HCT116 (cell line): Measurements from ENCODE around the gene DTX1. TPM values are rescaled to one million over a fixed set of nuclear protein-coding genes. Genes with fewer than 3 reads are reported as not detected.

Experiments
- ATAC-seq: fragments of 200-7000 bp; cut with Tn5 transposase; 2 replicates; pipeline ENCODE4 v1.9.1; 2020; ENCODE audit warnings: mild to moderate bottlenecking, moderate library complexity
- BruUV-seq: library from RNA; stranded (reverse); fragments of 400-500 nt; replicated peaks from 2 replicates; lab custom pipeline; 2021; lab: Mats Ljungman, UMichigan
- CTCF ChIA-PET: fragments of 300-600 bp; sonication (Branson Sonifier 250); formaldehyde crosslinking; loops from one replicate; lab custom pipeline; 2021; ENCODE audit warnings: antibody characterized with exemption; lab: Charles Lee
- POLR2A ChIA-PET: fragments of 300-600, 350-600 bp; sonication (Branson Sonifier 250); formaldehyde crosslinking; loops from one replicate; lab custom pipeline; 2021; ENCODE audit warnings: antibody characterized with exemption; lab: Charles Lee
- RAD21 ChIA-PET, 2 experiments: fragments of 300-600 bp; sonication (Branson Sonifier 250); formaldehyde crosslinking; loops; one replicate each; lab custom pipeline; 2023; ENCODE audit warnings: low total read pairs in 2 of 2; ENCODE audit not compliant: uncharacterized antibody in 2 of 2, unreplicated experiment in 2 of 2, low non-redundant PET in 1 of 2; lab: Charles Lee
- DNase-seq: peaks from one replicate; pipeline ENCODE4 v3.0.0-alpha.2; 2010; ENCODE audit warnings: low read depth, low spot score
- H2AFZ ChIP-seq: fragments of 200-600 bp; shearing (Covaris generic), sonication (generic); 2 replicates; pipeline ENCODE4 v1.6.1; 2017; ENCODE audit warnings: low read depth, mixed run types, mixed read lengths, antibody characterized with exemption, low read length; ENCODE audit not compliant: poor library complexity, severe bottlenecking
- H3K27ac ChIP-seq: 2 replicates; pipeline ENCODE4 v1.5.1; 2012; ENCODE audit warnings: low read depth, low read length
- H3K27me3 ChIP-seq: fragments of 200-600 bp; sonication (generic); 2 replicates; pipeline ENCODE4 v1.6.1; 2016; ENCODE audit warnings: mixed run types, low read length, mixed read lengths; ENCODE audit not compliant: insufficient read depth
- H3K36me3 ChIP-seq, 2 experiments: fragments of 200-500 bp in 1 of 2; fragments of 200-600 bp in 1 of 2; sonication (Bioruptor generic) in 1 of 2; sonication (generic) in 1 of 2; 2 replicates each; pipeline versions ENCODE4 v1.5.1 to v1.6.1; 2014 to 2016; ENCODE audit warnings: low read length in 2 of 2, inconsistent platforms in 1 of 2, mixed read lengths in 1 of 2, mixed run types in 1 of 2; ENCODE audit not compliant: insufficient read depth in 2 of 2, control insufficient read depth in 1 of 2
- H3K4me1 ChIP-seq, 2 experiments: fragments of 200-600 bp in 1 of 2; sonication (generic) in 1 of 2; 2 replicates each; pipeline versions ENCODE4 v1.5.1 to v1.6.1; 2012 to 2017; ENCODE audit warnings: low read length in 2 of 2, inconsistent platforms in 1 of 2, mild to moderate bottlenecking in 1 of 2, mixed read lengths in 1 of 2, mixed run types in 1 of 2, moderate library complexity in 1 of 2; ENCODE audit not compliant: insufficient read depth in 2 of 2, control insufficient read depth in 1 of 2
- H3K4me2 ChIP-seq: fragments of 200-600 bp; sonication (generic); 2 replicates; pipeline ENCODE4 v1.6.1; 2017; ENCODE audit warnings: mixed run types, low read length, mixed read lengths
- H3K4me3 ChIP-seq, 2 experiments: fragments of 200-600 bp in 1 of 2; sonication (generic) in 1 of 2; replicated peaks in 1 of 2; 2 replicates each; pipeline ENCODE4 v1.5.1; 2011 to 2016; ENCODE audit warnings: low read length in 2 of 2, control low read depth in 1 of 2, low read depth in 1 of 2, mild to moderate bottlenecking in 1 of 2, mixed read lengths in 1 of 2, mixed run types in 1 of 2
- H3K79me2 ChIP-seq: fragments of 200-600 bp; sonication (generic); 2 replicates; pipeline ENCODE4 v1.6.1; 2017; ENCODE audit warnings: mild to moderate bottlenecking, mixed run types, low read length, moderate library complexity, mixed read lengths; ENCODE audit not compliant: insufficient read depth
- H3K9ac ChIP-seq: fragments of 200-600 bp; sonication (generic); 2 replicates; pipeline ENCODE4 v1.6.1; 2016; ENCODE audit warnings: low read length, mixed read lengths
- H3K9me2 ChIP-seq: fragments of 200-600 bp; sonication (generic), shearing (Covaris generic); 2 replicates; pipeline ENCODE4 v1.6.1; 2017; ENCODE audit warnings: mixed run types, mild to moderate bottlenecking, moderate library complexity; ENCODE audit not compliant: insufficient read depth
- H3K9me3 ChIP-seq, 2 experiments: fragments of 200-500 bp in 1 of 2; fragments of 200-600 bp in 1 of 2; sonication (Bioruptor generic) in 1 of 2; sonication (generic) in 1 of 2; 2 replicates each; pipeline ENCODE4 v1.6.1; 2014 to 2017; ENCODE audit warnings: low read length in 2 of 2, mixed read lengths in 2 of 2, inconsistent platforms in 1 of 2, low read depth in 1 of 2, mild to moderate bottlenecking in 1 of 2, mixed run types in 1 of 2, moderate library complexity in 1 of 2; ENCODE audit not compliant: control insufficient read depth in 1 of 2, insufficient read depth in 1 of 2
- H4K20me1 ChIP-seq: fragments of 200-600 bp; sonication (generic), shearing (Covaris generic); 2 replicates; pipeline ENCODE4 v1.6.1; 2017; ENCODE audit warnings: mixed run types, mild to moderate bottlenecking, moderate library complexity; ENCODE audit not compliant: insufficient read depth
- CBX3 ChIP-seq: IDR thresholded peaks from 2 replicates; pipeline ENCODE4 v1.6.1; 2012; ENCODE audit warnings: low read depth
- EGR1 ChIP-seq: IDR thresholded peaks from 2 replicates; pipeline ENCODE4 v1.6.1; 2012; ENCODE audit warnings: low read depth
- JUND ChIP-seq: IDR thresholded peaks from 2 replicates; pipeline ENCODE4 v1.6.1; 2012
- MAX ChIP-seq: IDR thresholded peaks from 2 replicates; pipeline ENCODE4 v1.6.1; 2012
- POLR2A ChIP-seq: IDR thresholded peaks from 2 replicates; pipeline ENCODE4 v1.7.0; 2011; ENCODE audit warnings: borderline replicate concordance; ENCODE audit not compliant: insufficient read depth, insufficient read length; ENCODE audit errors: extremely low read depth
- POLR2AphosphoS5 ChIP-seq: IDR thresholded peaks from 2 replicates; pipeline ENCODE4 v1.6.1; 2011; ENCODE audit warnings: mild to moderate bottlenecking, low read depth, low read length, moderate library complexity
- RAD21 ChIP-seq: IDR thresholded peaks from 2 replicates; pipeline ENCODE4 v1.6.1; 2012; ENCODE audit warnings: low read depth, mild to moderate bottlenecking
- REST ChIP-seq: IDR thresholded peaks from 2 replicates; pipeline ENCODE4 v1.6.1; 2012; ENCODE audit warnings: low read depth
- SRF ChIP-seq: IDR thresholded peaks from 2 replicates; pipeline ENCODE4 v1.6.1; 2012; ENCODE audit warnings: low read depth
- ZFX ChIP-seq: fragments of 450-650 bp; IDR thresholded peaks from 2 replicates; pipeline ENCODE4 v1.6.1; 2017
- ZNF274 ChIP-seq: fragments of 200-500 bp; sonication (Bioruptor generic); IDR thresholded peaks from 2 replicates; pipeline ENCODE4 v1.6.1; 2014; ENCODE audit warnings: mild to moderate bottlenecking, low read depth, low read length, inconsistent platforms
- intact Hi-C: fragments of 100-400 bp; cut with micrococcal nuclease; formaldehyde crosslinking; loops from 2 replicates; pipeline ENCODE4 v1.10.0; 2022
- total RNA-seq: library from RNA; stranded (reverse); gene quantifications from one replicate; pipeline ENCODE4 v1.2.1, GENCODE V29; 2021; ENCODE audit not compliant: unreplicated experiment
- TF ChIP-seq, protein P1 (sequence below), 3 experiments: fragments of 200-600 bp in 1 of 3; sonication (generic) in 1 of 3; IDR thresholded peaks in 2 of 3; conservative IDR thresholded peaks in 1 of 3; 2 replicates each; pipeline ENCODE4 v1.5.1; 2012 to 2017; ENCODE audit warnings: low read depth in 2 of 3, low read length in 2 of 3, antibody characterized with exemption in 1 of 3, borderline replicate concordance in 1 of 3, control low read depth in 1 of 3, mild to moderate bottlenecking in 1 of 3, mixed read lengths in 1 of 3, mixed run types in 1 of 3, moderate library complexity in 1 of 3; ENCODE audit not compliant: insufficient read depth in 1 of 3

DTX1 gene
- total RNA-seq, 1 experiment from 2014 or later = not detected

- ATAC-seq = no peak
These were observed 82.3 kb downstream of the DTX1 start for GRCh38 chr12:113138826-113139225.

DNA sequence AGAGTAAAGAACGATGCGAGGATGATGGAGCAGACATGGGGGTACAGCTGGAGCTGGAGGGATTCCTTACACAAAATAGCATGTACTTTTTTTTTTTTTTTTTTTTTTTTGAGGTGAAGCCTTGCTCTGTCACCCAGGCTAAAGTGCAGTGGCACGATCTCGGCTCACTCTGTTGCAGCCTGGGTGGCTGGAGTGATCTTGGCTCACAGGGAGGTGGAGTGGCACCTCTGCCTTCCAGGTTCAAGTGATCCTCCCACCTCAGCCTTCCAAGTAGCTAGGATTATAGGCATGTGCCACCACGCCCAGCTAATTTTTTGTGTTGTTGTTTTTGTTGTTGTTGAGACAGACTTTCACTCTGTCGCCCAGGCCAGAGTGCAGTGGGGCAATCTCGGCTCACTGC is 84.2 kb downstream of the DTX1 start:
- ChIA-PET RAD21 (no interaction called here), POLR2A (no interaction called here), CTCF (interaction anchor here (1.3 kb wide), 1 partner anchor 12 kb away, joined by 4 read pairs; no protein-coding TSS in a partner anchor)
- BruUV-seq = no TSS peak
- H3K27ac ChIP-seq = no peak overlapping the region
- H3K79me2 ChIP-seq = no peaks in the 10 kb centered on the region
- no peak overlapping the region for H2AFZ ChIP-seq
- no peaks in the 10 kb centered on the region for H3K9me2 ChIP-seq
- intact Hi-C loops = no loop called here
- peaks cover 4 to 28% of the 10 kb centered on the region in 2 experiments; a peak in 3 of 4 replicates for H3K4me1 ChIP-seq
- no peak overlapping the region for H3K4me3 ChIP-seq
- DNase-seq (no peak), ATAC-seq (no peak)
- H3K36me3 ChIP-seq = no peaks in the 10 kb centered on the region
- TF ChIP-seq POLR2AphosphoS5 (no peak), CBX3 (no peak), ZFX (no peak), POLR2A (no peak), JUND (no peak), RAD21 (no peak), EGR1 (no peak), MAX (no peak), ZNF274 (no peak), REST (no peak)
- TF ChIP-seq, protein P1, sequence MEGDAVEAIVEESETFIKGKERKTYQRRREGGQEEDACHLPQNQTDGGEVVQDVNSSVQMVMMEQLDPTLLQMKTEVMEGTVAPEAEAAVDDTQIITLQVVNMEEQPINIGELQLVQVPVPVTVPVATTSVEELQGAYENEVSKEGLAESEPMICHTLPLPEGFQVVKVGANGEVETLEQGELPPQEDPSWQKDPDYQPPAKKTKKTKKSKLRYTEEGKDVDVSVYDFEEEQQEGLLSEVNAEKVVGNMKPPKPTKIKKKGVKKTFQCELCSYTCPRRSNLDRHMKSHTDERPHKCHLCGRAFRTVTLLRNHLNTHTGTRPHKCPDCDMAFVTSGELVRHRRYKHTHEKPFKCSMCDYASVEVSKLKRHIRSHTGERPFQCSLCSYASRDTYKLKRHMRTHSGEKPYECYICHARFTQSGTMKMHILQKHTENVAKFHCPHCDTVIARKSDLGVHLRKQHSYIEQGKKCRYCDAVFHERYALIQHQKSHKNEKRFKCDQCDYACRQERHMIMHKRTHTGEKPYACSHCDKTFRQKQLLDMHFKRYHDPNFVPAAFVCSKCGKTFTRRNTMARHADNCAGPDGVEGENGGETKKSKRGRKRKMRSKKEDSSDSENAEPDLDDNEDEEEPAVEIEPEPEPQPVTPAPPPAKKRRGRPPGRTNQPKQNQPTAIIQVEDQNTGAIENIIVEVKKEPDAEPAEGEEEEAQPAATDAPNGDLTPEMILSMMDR (IDR thresholded peaks at IDR 0.05 in 2 of 3, conservative IDR thresholded peaks at IDR 0.05 in 1 of 3; ENCODE audit: borderline replicate concordance in 1 of 3, insufficient read depth in 1 of 3, low read depth in 2 of 3, low read length in 2 of 3) = no peak
- no peaks in the 10 kb centered on the region for H3K27me3 ChIP-seq
- H3K9ac ChIP-seq = no peak overlapping the region
- H3K9me3 ChIP-seq = no peaks in the 10 kb centered on the region
- H4K20me1 ChIP-seq = no peaks in the 10 kb centered on the region
- no peak overlapping the region for H3K4me2 ChIP-seq

More at GRCh38 chr12:113138826-113139225, 82.3 kb downstream of the DTX1 start:
- ChIA-PET CTCF (no interaction called here), POLR2A (no interaction called here), RAD21 (no interaction called here)
- no TSS peak for BruUV-seq
- H3K9me3 ChIP-seq = no peaks in the 10 kb centered on the region
- H3K9me2 ChIP-seq = no peaks in the 10 kb centered on the region
- no peak overlapping the region for H3K4me2 ChIP-seq
- H3K79me2 ChIP-seq = peaks cover 6% of the 10 kb centered on the region; the same call in 1 of the 2 replicates
- intact Hi-C loops = no loop called here
- no peak for DNase-seq
- H3K4me1 ChIP-seq = peaks cover 13 to 45% of the 10 kb centered on the region in 2 experiments
- H3K9ac ChIP-seq = no peak overlapping the region
- no peak overlapping the region for H3K4me3 ChIP-seq
- H3K27ac ChIP-seq = no peak overlapping the region
- H3K27me3 ChIP-seq = no peaks in the 10 kb centered on the region
- TF ChIP-seq SRF (no peak), JUND (no peak), EGR1 (no peak)
- H2AFZ ChIP-seq = no peak overlapping the region
- H4K20me1 ChIP-seq = no peaks in the 10 kb centered on the region
- H3K36me3 ChIP-seq = no peaks in the 10 kb centered on the region
